HepG2 (cell line): ENCODE results near the gene LBX2. TPM values are rescaled to one million over a fixed set of nuclear protein-coding genes. Genes with fewer than 3 reads are reported as not detected.

Experiments
- ATF1 ChIP-seq: IDR thresholded peaks from 2 replicates; pipeline ENCODE4 v1.6.1; 2016; ENCODE audit warnings: mild to moderate bottlenecking, control low read depth
- CCAR2 ChIP-seq: fragments of 200-400 bp; formaldehyde crosslinking; optimal IDR thresholded peaks from 2 replicates; pipeline ENCODE3; 2018; ENCODE audit warnings: low read depth, mild to moderate bottlenecking, low read length, moderate library complexity
- IKZF1 ChIP-seq: fragments of 450-650 bp; IDR thresholded peaks from 2 replicates; pipeline ENCODE4 v1.7.1; 2016
- MED8 ChIP-seq: sonication (generic); formaldehyde crosslinking; IDR thresholded peaks from 2 replicates; pipeline ENCODE4 v1.8.1; 2023; ENCODE audit warnings: mild to moderate bottlenecking, missing genetic modification reagents; ENCODE audit not compliant: insufficient replicate concordance
- MIER3 ChIP-seq: IDR thresholded peaks from 2 replicates; pipeline ENCODE4 v1.6.1; 2016; ENCODE audit warnings: missing compliant biosample characterization, borderline replicate concordance
- RAD51 ChIP-seq: fragments of 450-650 bp; IDR thresholded peaks from 2 replicates; pipeline ENCODE4 v1.6.1; 2016; ENCODE audit warnings: borderline replicate concordance
- RARA ChIP-seq: IDR thresholded peaks from 2 replicates; pipeline ENCODE4 v1.6.1; 2016; ENCODE audit warnings: missing genetic modification reagents, missing compliant biosample characterization
- RNF2 ChIP-seq: fragments of 450-650 bp; conservative IDR thresholded peaks from 2 replicates; pipeline ENCODE4 v1.6.1; 2016; ENCODE audit warnings: low read depth
- SP5 ChIP-seq: IDR thresholded peaks from 2 replicates; pipeline ENCODE4 v1.6.1; 2016; ENCODE audit warnings: low read depth, borderline replicate concordance
- TBX2 ChIP-seq: sonication (generic); formaldehyde crosslinking; IDR thresholded peaks from 2 replicates; pipeline ENCODE4 v1.5.0; 2020; ENCODE audit warnings: missing genetic modification reagents, mild to moderate bottlenecking, borderline replicate concordance
- ZBTB7A ChIP-seq: sonication (generic); formaldehyde crosslinking; IDR thresholded peaks from 2 replicates; pipeline ENCODE4 v1.8.0; 2022; ENCODE audit warnings: mild to moderate bottlenecking, missing genetic modification reagents
- ZKSCAN5 ChIP-seq: sonication (generic); formaldehyde crosslinking; IDR thresholded peaks from 2 replicates; pipeline ENCODE4 v1.5.1; 2020; ENCODE audit warnings: mild to moderate bottlenecking, missing genetic modification reagents
- ZNF282 ChIP-seq: fragments of 450-650 bp; IDR thresholded peaks from 2 replicates; pipeline ENCODE4 v1.6.1; 2018; ENCODE audit not compliant: partially characterized antibody
- ZNF337 ChIP-seq: sonication (generic); formaldehyde crosslinking; IDR thresholded peaks from 2 replicates; pipeline ENCODE4 v1.5.1; 2020; ENCODE audit warnings: missing genetic modification reagents, low read depth, mild to moderate bottlenecking, borderline replicate concordance
- ZNF468 ChIP-seq: sonication (generic); formaldehyde crosslinking; IDR thresholded peaks from 2 replicates; pipeline ENCODE4 v1.8.0; 2022; ENCODE audit warnings: mild to moderate bottlenecking, moderate library complexity, missing genetic modification reagents
- ZNF557 ChIP-seq: sonication (generic); formaldehyde crosslinking; IDR thresholded peaks from 2 replicates; pipeline ENCODE4 v1.4.0; 2020; ENCODE audit warnings: missing genetic modification reagents
- ZNF558 ChIP-seq: sonication (generic); formaldehyde crosslinking; IDR thresholded peaks from 2 replicates; pipeline ENCODE4 v1.9.0; 2022; ENCODE audit warnings: mild to moderate bottlenecking, missing genetic modification reagents, borderline replicate concordance
- ZNF562 ChIP-seq: sonication (generic); formaldehyde crosslinking; IDR thresholded peaks from 2 replicates; pipeline ENCODE4 v1.8.0; 2022; ENCODE audit warnings: missing genetic modification reagents, borderline replicate concordance
- ZNF652 ChIP-seq: IDR thresholded peaks from 2 replicates; pipeline ENCODE4 v1.6.1; 2016; ENCODE audit warnings: low read depth, borderline replicate concordance
- ZNF761 ChIP-seq: sonication (generic); formaldehyde crosslinking; conservative IDR thresholded peaks from 2 replicates; pipeline ENCODE4 v1.4.0; 2020; ENCODE audit warnings: mild to moderate bottlenecking, missing genetic modification reagents
- ZNF784 ChIP-seq: sonication (generic); formaldehyde crosslinking; IDR thresholded peaks from 2 replicates; pipeline ENCODE4 v1.5.1; 2020; ENCODE audit warnings: missing genetic modification reagents, mild to moderate bottlenecking, borderline replicate concordance
- ZNF800 ChIP-seq: sonication (generic); formaldehyde crosslinking; IDR thresholded peaks from 2 replicates; pipeline ENCODE4 v1.4.0; 2020; ENCODE audit warnings: missing genetic modification reagents
- ZNF841 ChIP-seq: sonication (generic); formaldehyde crosslinking; IDR thresholded peaks from 2 replicates; pipeline ENCODE4 v1.8.1; 2023; ENCODE audit warnings: missing genetic modification reagents, borderline replicate concordance
- polyA plus RNA-seq, 8 experiments: library from polyadenylated mRNA; depleted of rRNA in 3 of 8; stranded (reverse) in 7 of 8; unstranded in 1 of 8; fragments of >200 nt; fragmentation: Illumina TruSeq in 4 of 8; extraction: Trizol in 4 of 8; gene quantifications; 2 replicates each; pipeline versions ENCODE4 v1.2.1 to v1.2.3, GENCODE V29; 2011 to 2016; ENCODE audit warnings: low read depth in 4 of 8, missing spikeins in 1 of 8, mixed read lengths in 1 of 8; ENCODE audit not compliant: insufficient read depth in 1 of 8
- total RNA-seq, 5 experiments: library from RNA; depleted of rRNA; stranded (reverse); fragments of >200 nt; fragmentation: Illumina TruSeq; extraction: Trizol; gene quantifications; 2 replicates each; pipeline ENCODE4 v1.2.3, GENCODE V29; 2016; ENCODE audit warnings: low read depth in 1 of 5
- TF ChIP-seq, protein P1 (sequence below): sonication (generic); formaldehyde crosslinking; conservative IDR thresholded peaks from 2 replicates; pipeline ENCODE4 v1.4.0; 2020; ENCODE audit warnings: missing genetic modification reagents
- TF ChIP-seq, protein P2 (sequence below): sonication (generic); formaldehyde crosslinking; IDR thresholded peaks from 2 replicates; pipeline ENCODE4 v1.4.0; 2020; ENCODE audit warnings: missing genetic modification reagents, low read depth, mild to moderate bottlenecking, borderline replicate concordance

Gene LBX2
- total and polyA plus RNA-seq, 2 of the 13 experiments (the other 11 are each of a cell fraction or from before 2014, with no cell fraction given): 6.4 to 8.1 TPM

- TF ChIP-seq ZNF784 (CRISPR knock-in tag) (peak; percentile 94), ZNF800 (no peak), ZNF841 (CRISPR knock-in tag) (0 out of 2 replicates have a peak, but pooled peaks have one; percentile 45), MED8 (CRISPR knock-in tag) (peak; percentile 57), ZKSCAN5 (CRISPR knock-in tag) (no peak), ZNF282 (no peak), RAD51 (no peak), ZNF468 (no peak), ZNF761 (0 out of 2 replicates have a peak, but pooled peaks have one; percentile 40), RNF2 (0 out of 2 replicates have a peak, but pooled peaks have one; percentile 59), ZBTB7A (no peak; the same call in 1 of the 2 replicates), SP5 (CRISPR knock-in tag) (peak; percentile 94), CCAR2 (peak; percentile 81), TBX2 (CRISPR knock-in tag) (peak; percentile 85), ATF1 (CRISPR knock-in tag) (peak; percentile 87), ZNF562 (CRISPR knock-in tag) (no peak), RARA (peak; percentile 72), ZNF558 (CRISPR knock-in tag) (no peak), ZNF557 (CRISPR knock-in tag) (0 out of 2 replicates have a peak, but pooled peaks have one; percentile 12), ZNF337 (peak; percentile 92), IKZF1 (no peak), ZNF652 (CRISPR knock-in tag) (peak; percentile 79), MIER3 (CRISPR knock-in tag) (peak; percentile 99)
- TF ChIP-seq, protein P1, sequence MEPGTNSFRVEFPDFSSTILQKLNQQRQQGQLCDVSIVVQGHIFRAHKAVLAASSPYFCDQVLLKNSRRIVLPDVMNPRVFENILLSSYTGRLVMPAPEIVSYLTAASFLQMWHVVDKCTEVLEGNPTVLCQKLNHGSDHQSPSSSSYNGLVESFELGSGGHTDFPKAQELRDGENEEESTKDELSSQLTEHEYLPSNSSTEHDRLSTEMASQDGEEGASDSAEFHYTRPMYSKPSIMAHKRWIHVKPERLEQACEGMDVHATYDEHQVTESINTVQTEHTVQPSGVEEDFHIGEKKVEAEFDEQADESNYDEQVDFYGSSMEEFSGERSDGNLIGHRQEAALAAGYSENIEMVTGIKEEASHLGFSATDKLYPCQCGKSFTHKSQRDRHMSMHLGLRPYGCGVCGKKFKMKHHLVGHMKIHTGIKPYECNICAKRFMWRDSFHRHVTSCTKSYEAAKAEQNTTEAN (CRISPR knock-in tag): peak; percentile 63; the same call in 1 of the 2 replicates
- TF ChIP-seq, protein P2, sequence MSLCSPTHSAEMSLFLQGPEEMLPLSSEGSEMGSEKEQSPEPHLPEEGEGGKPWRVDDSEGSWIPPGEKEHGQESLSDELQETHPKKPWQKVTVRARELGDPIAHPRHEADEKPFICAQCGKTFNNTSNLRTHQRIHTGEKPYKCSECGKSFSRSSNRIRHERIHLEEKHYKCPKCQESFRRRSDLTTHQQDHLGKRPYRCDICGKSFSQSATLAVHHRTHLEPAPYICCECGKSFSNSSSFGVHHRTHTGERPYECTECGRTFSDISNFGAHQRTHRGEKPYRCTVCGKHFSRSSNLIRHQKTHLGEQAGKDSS (CRISPR knock-in tag): peak; percentile 93
These were observed 44.5 kb downstream of the LBX2 start, which contains the start of gene INO80B (continued) for GRCh38 chr2:74454654-74455511.
